PC-9 (cell line): ENCODE measurements around the gene METTL15.
"Not testable (repeated sequence)": the region's sequence is repeated elsewhere in the genome, so short reads cannot be mapped to it uniquely, and the experiment has no call there.

Source experiments
- EZH2 ChIP-seq: fragments of 200-600 bp; sonication (generic); IDR thresholded peaks from 2 replicates; pipeline ENCODE4 v1.8.0; 2017; ENCODE audit warnings: antibody characterized with exemption, low read depth
- TF ChIP-seq, protein P1 (sequence below): fragments of 200-600 bp; sonication (generic); conservative IDR thresholded peaks from 2 replicates; pipeline ENCODE4 v1.6.1; 2017; ENCODE audit warnings: mixed run types, antibody characterized with exemption, mild to moderate bottlenecking, moderate library complexity

- TF ChIP-seq, protein P1, sequence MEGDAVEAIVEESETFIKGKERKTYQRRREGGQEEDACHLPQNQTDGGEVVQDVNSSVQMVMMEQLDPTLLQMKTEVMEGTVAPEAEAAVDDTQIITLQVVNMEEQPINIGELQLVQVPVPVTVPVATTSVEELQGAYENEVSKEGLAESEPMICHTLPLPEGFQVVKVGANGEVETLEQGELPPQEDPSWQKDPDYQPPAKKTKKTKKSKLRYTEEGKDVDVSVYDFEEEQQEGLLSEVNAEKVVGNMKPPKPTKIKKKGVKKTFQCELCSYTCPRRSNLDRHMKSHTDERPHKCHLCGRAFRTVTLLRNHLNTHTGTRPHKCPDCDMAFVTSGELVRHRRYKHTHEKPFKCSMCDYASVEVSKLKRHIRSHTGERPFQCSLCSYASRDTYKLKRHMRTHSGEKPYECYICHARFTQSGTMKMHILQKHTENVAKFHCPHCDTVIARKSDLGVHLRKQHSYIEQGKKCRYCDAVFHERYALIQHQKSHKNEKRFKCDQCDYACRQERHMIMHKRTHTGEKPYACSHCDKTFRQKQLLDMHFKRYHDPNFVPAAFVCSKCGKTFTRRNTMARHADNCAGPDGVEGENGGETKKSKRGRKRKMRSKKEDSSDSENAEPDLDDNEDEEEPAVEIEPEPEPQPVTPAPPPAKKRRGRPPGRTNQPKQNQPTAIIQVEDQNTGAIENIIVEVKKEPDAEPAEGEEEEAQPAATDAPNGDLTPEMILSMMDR = not testable (repeated sequence)
- TF ChIP-seq EZH2 = not testable (repeated sequence)
Observed at GRCh38 chr11:28290995-28291394, 182.8 kb downstream of the METTL15 start.
